C4-2B (cell line): ENCODE data around the gene SHANK1.

Experiments used
- H3K27ac ChIP-seq: fragments of 450-650 bp; 2 replicates; pipeline ENCODE4 v1.5.1; 2017
- CTCF ChIP-seq: fragments of 450-650 bp; conservative IDR thresholded peaks from 2 replicates; pipeline ENCODE4 v1.5.1; 2017; ENCODE audit warnings: mild to moderate bottlenecking
- ZFX ChIP-seq: fragments of 450-650 bp; IDR thresholded peaks from 2 replicates; pipeline ENCODE4 v1.6.1; 2017

Gene SHANK1

GRCh38 chr19:50724522-50725217, 5.1 kb upstream of the SHANK1 start:
- peak overlapping the region; percentile 82 for H3K27ac ChIP-seq
- peak; percentile 97 for TF ChIP-seq CTCF
- TF ChIP-seq ZFX: no peak

GRCh38 chr19:50723735-50724521, 4.3 kb upstream of the SHANK1 start:
- H3K27ac ChIP-seq: peak overlapping the region; percentile 82
- no peak for TF ChIP-seq ZFX
- TF ChIP-seq CTCF: no peak

- no peak for TF ChIP-seq CTCF
- no peak for TF ChIP-seq ZFX
- peak within 1 kb of the TSS; percentile 82 for H3K27ac ChIP-seq
These were observed 3.5 kb upstream of the SHANK1 start, which contains the start of gene CLEC11A for GRCh38 chr19:50723069-50723468. Gene CLEC11A, plus strand, starts transcription at chr19:50723364. Its CDS starts 162 bp downstream, at chr19:50723526.

- TF ChIP-seq CTCF (no peak), ZFX (no peak)
- H3K27ac ChIP-seq: no peak overlapping the region
These were observed 2.8 kb upstream of the SHANK1 start for GRCh38 chr19:50722201-50723013.

- H3K27ac ChIP-seq: no peak overlapping the region
- TF ChIP-seq ZFX: no peak
- no peak for TF ChIP-seq CTCF
These were observed 2.0 kb upstream of the SHANK1 start for GRCh38 chr19:50721441-50722137.

GRCh38 chr19:50720921-50721381, 1.3 kb upstream of the SHANK1 start:
- no peak overlapping the region for H3K27ac ChIP-seq
- TF ChIP-seq CTCF (no peak), ZFX (no peak)
